K562 (cell line): ENCODE measurements around the gene COL23A1.

Experiments
- CREB1 ChIP-seq, 2 experiments: sonication (generic) in 1 of 2; formaldehyde crosslinking in 1 of 2; IDR thresholded peaks; 2 replicates each; pipeline versions ENCODE4 v1.6.1 to v1.8.0; 2012 to 2022; ENCODE audit warnings: inconsistent platforms in 1 of 2, mild to moderate bottlenecking in 1 of 2, missing genetic modification reagents in 1 of 2, moderate library complexity in 1 of 2
- EP300 ChIP-seq: IDR thresholded peaks from 2 replicates; pipeline ENCODE4 v1.6.1; 2012; ENCODE audit warnings: low read length, improper control_type of control experiment
- JUND ChIP-seq, 2 experiments: IDR thresholded peaks; 2 replicates in 1 of 2; 3 replicates in 1 of 2; pipeline ENCODE4 v1.6.1; 2011; ENCODE audit warnings: borderline replicate concordance in 2 of 2, low read depth in 2 of 2, low read length in 2 of 2, improper control_type of control experiment in 1 of 2, missing biosample characterization in 1 of 2, missing genetic modification characterization in 1 of 2, missing genetic modification reagents in 1 of 2
- RAD21 ChIP-seq, 2 experiments: fragments of 250-450 bp in 1 of 2; fragments of 450-650 bp in 1 of 2; sonication (Bioruptor Pico) in 1 of 2; formaldehyde crosslinking in 1 of 2; IDR thresholded peaks in 1 of 2; conservative IDR thresholded peaks in 1 of 2; 2 replicates each; pipeline versions ENCODE4 v1.4.0 to v1.8.0; 2020 to 2022; ENCODE audit warnings: mild to moderate bottlenecking in 2 of 2, moderate library complexity in 1 of 2
- WHSC1 ChIP-seq: IDR thresholded peaks from one replicate; pipeline ENCODE4 v1.6.1; 2012; ENCODE audit warnings: low read length, control low read depth, inconsistent platforms
- YY1 ChIP-seq, 3 experiments: IDR thresholded peaks; 2 replicates each; pipeline ENCODE4 v1.6.1; 2011; ENCODE audit warnings: low read length in 2 of 3, mild to moderate bottlenecking in 2 of 3, moderate library complexity in 2 of 3, borderline replicate concordance in 1 of 3, control low read depth in 1 of 3, low read depth in 1 of 3; ENCODE audit not compliant: insufficient read depth in 3 of 3, insufficient replicate concordance in 2 of 3, control insufficient read depth in 1 of 3, insufficient read length in 1 of 3; ENCODE audit errors: extremely low read depth in 1 of 3
- ZBTB7A ChIP-seq: IDR thresholded peaks from 2 replicates; pipeline ENCODE4 v1.6.1; 2011; ENCODE audit warnings: low read depth, mild to moderate bottlenecking, low read length, moderate library complexity, borderline replicate concordance; ENCODE audit not compliant: control insufficient read depth
- ZNF24 ChIP-seq: fragments of 450-650 bp; IDR thresholded peaks from 2 replicates; pipeline ENCODE4 v1.6.1; 2016
- ZNF384 ChIP-seq: IDR thresholded peaks from 2 replicates; pipeline ENCODE4 v1.6.1; 2012; ENCODE audit warnings: low read depth, low read length, improper control_type of control experiment
- TF ChIP-seq, protein P1 (sequence below), 3 experiments: IDR thresholded peaks in 2 of 3; conservative IDR thresholded peaks in 1 of 3; 2 replicates each; pipeline ENCODE4 v1.5.1; 2011 to 2012; ENCODE audit warnings: low read length in 3 of 3, mild to moderate bottlenecking in 3 of 3, control low read depth in 2 of 3, improper control_type of control experiment in 1 of 3, inconsistent platforms in 1 of 3, low read depth in 1 of 3, mixed read lengths in 1 of 3, moderate library complexity in 1 of 3; ENCODE audit not compliant: insufficient read depth in 2 of 3
- TF ChIP-seq, protein P2 (sequence below): fragments of 250-450 bp; sonication (Bioruptor Pico); IDR thresholded peaks from 2 replicates; pipeline ENCODE4 v1.8.0; 2021; ENCODE audit warnings: borderline replicate concordance, mild to moderate bottlenecking, moderate library complexity; ENCODE audit not compliant: poor library complexity, severe bottlenecking
- TF ChIP-seq, protein P3 (sequence below), 2 experiments: fragments of 450-650 bp; formaldehyde crosslinking in 1 of 2; IDR thresholded peaks; 2 replicates each; pipeline versions ENCODE4 v1.4.0 to v1.6.1; 2014 to 2020; ENCODE audit warnings: mild to moderate bottlenecking in 2 of 2, borderline replicate concordance in 1 of 2, low read depth in 1 of 2

GRCh38 chr5:178285399-178286225, 304.6 kb downstream of the COL23A1 start:
- no peak for TF ChIP-seq RAD21 (CRISPR knock-in tag; conservative IDR thresholded peaks at IDR 0.05 in 1 of 2, IDR thresholded peaks at IDR 0.05 in 1 of 2)
- TF ChIP-seq YY1 (IDR thresholded peaks at IDR 0.05; ENCODE audit: borderline replicate concordance in 1 of 3, control insufficient read depth in 1 of 3, extremely low read depth in 1 of 3, insufficient read depth in 3 of 3, insufficient read length in 1 of 3, insufficient replicate concordance in 2 of 3, low read depth in 1 of 3, low read length in 2 of 3): no peak
- TF ChIP-seq CREB1 (IDR thresholded peaks at IDR 0.05): no peak
- TF ChIP-seq CREB1 (CRISPR knock-in tag; IDR thresholded peaks at IDR 0.05): no peak
- TF ChIP-seq, protein P1, sequence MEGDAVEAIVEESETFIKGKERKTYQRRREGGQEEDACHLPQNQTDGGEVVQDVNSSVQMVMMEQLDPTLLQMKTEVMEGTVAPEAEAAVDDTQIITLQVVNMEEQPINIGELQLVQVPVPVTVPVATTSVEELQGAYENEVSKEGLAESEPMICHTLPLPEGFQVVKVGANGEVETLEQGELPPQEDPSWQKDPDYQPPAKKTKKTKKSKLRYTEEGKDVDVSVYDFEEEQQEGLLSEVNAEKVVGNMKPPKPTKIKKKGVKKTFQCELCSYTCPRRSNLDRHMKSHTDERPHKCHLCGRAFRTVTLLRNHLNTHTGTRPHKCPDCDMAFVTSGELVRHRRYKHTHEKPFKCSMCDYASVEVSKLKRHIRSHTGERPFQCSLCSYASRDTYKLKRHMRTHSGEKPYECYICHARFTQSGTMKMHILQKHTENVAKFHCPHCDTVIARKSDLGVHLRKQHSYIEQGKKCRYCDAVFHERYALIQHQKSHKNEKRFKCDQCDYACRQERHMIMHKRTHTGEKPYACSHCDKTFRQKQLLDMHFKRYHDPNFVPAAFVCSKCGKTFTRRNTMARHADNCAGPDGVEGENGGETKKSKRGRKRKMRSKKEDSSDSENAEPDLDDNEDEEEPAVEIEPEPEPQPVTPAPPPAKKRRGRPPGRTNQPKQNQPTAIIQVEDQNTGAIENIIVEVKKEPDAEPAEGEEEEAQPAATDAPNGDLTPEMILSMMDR (IDR thresholded peaks at IDR 0.05 in 2 of 3, conservative IDR thresholded peaks at IDR 0.05 in 1 of 3; ENCODE audit: insufficient read depth in 2 of 3, low read depth in 1 of 3, low read length in 3 of 3): no peak
- TF ChIP-seq JUND (IDR thresholded peaks at IDR 0.05; ENCODE audit: borderline replicate concordance, low read depth, low read length): no peak
- TF ChIP-seq JUND (tag; IDR thresholded peaks at IDR 0.05; ENCODE audit: borderline replicate concordance, low read depth, low read length): no peak
- TF ChIP-seq WHSC1: no peak
- TF ChIP-seq, protein P2, sequence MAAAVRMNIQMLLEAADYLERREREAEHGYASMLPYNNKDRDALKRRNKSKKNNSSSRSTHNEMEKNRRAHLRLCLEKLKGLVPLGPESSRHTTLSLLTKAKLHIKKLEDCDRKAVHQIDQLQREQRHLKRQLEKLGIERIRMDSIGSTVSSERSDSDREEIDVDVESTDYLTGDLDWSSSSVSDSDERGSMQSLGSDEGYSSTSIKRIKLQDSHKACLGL (CRISPR knock-in tag): no peak
- no peak for TF ChIP-seq ZBTB7A
- TF ChIP-seq EP300: no peak
- no peak for TF ChIP-seq ZNF24
- TF ChIP-seq ZNF384: no peak
- TF ChIP-seq, protein P3, sequence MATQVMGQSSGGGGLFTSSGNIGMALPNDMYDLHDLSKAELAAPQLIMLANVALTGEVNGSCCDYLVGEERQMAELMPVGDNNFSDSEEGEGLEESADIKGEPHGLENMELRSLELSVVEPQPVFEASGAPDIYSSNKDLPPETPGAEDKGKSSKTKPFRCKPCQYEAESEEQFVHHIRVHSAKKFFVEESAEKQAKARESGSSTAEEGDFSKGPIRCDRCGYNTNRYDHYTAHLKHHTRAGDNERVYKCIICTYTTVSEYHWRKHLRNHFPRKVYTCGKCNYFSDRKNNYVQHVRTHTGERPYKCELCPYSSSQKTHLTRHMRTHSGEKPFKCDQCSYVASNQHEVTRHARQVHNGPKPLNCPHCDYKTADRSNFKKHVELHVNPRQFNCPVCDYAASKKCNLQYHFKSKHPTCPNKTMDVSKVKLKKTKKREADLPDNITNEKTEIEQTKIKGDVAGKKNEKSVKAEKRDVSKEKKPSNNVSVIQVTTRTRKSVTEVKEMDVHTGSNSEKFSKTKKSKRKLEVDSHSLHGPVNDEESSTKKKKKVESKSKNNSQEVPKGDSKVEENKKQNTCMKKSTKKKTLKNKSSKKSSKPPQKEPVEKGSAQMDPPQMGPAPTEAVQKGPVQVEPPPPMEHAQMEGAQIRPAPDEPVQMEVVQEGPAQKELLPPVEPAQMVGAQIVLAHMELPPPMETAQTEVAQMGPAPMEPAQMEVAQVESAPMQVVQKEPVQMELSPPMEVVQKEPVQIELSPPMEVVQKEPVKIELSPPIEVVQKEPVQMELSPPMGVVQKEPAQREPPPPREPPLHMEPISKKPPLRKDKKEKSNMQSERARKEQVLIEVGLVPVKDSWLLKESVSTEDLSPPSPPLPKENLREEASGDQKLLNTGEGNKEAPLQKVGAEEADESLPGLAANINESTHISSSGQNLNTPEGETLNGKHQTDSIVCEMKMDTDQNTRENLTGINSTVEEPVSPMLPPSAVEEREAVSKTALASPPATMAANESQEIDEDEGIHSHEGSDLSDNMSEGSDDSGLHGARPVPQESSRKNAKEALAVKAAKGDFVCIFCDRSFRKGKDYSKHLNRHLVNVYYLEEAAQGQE (IDR thresholded peaks at IDR 0.05; ENCODE audit: borderline replicate concordance): no peak
- TF ChIP-seq, protein P3 (CRISPR knock-in tag; IDR thresholded peaks at IDR 0.05; ENCODE audit: low read depth): no peak
